Astrocyte of the cerebellum (primary cell): ENCODE measurements around the gene NOL3.
A peak's percentile ranks its signal among the peaks of the same experiment; 100 is the strongest.

Experiments used
- DNase-seq: peaks from one replicate; pipeline ENCODE4 v3.0.0-alpha.2; 2011; ENCODE audit warnings: low read depth
- H3K4me3 ChIP-seq: 2 replicates; pipeline ENCODE4 v1.5.1; 2011; ENCODE audit warnings: mild to moderate bottlenecking, low read depth, low read length, moderate library complexity
- in situ Hi-C: cut with HindIII; loops from 2 replicates; pipeline ENCODE4 v1.10.0; 2017; ENCODE audit warnings: low sequenced_read_pairs
- TF ChIP-seq, protein P1 (sequence below): IDR thresholded peaks from 2 replicates; pipeline ENCODE4 v1.5.1; 2012; ENCODE audit warnings: low read length, low read depth, moderate library complexity, mild to moderate bottlenecking; ENCODE audit errors: missing control alignments

NOL3 gene

DNA sequence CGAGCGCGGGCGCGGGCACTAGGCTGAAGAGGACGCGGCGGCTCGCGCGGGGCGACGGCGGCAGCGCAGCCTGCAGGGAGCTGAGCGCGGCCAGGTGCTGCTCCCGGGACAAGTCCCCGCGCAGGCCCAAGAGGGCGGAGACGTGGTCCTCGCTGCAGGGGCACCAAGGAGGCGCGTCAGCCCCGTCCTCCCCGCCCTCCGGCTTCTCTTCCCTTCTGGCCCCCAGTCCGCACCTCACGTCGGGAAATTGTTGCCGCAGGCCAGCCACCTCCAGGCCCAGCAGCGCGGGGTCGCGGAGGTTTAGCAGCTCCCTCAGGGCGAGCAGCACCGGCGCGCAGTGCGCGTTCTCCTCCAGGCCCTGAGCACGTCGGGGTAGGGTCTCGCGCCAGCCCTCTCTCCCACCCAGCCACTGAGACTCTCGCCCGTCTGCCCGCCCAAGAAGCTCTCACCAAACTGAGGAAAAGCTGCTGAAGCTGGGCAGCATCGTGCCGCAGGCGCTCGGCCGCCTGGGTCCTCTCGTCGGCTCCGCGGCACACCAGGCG is 14.2 kb downstream of the NOL3 start:
- in situ Hi-C loops = no loop called here
- H3K4me3 ChIP-seq = peak overlapping the region; percentile 58
- TF ChIP-seq, protein P1, sequence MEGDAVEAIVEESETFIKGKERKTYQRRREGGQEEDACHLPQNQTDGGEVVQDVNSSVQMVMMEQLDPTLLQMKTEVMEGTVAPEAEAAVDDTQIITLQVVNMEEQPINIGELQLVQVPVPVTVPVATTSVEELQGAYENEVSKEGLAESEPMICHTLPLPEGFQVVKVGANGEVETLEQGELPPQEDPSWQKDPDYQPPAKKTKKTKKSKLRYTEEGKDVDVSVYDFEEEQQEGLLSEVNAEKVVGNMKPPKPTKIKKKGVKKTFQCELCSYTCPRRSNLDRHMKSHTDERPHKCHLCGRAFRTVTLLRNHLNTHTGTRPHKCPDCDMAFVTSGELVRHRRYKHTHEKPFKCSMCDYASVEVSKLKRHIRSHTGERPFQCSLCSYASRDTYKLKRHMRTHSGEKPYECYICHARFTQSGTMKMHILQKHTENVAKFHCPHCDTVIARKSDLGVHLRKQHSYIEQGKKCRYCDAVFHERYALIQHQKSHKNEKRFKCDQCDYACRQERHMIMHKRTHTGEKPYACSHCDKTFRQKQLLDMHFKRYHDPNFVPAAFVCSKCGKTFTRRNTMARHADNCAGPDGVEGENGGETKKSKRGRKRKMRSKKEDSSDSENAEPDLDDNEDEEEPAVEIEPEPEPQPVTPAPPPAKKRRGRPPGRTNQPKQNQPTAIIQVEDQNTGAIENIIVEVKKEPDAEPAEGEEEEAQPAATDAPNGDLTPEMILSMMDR = no peak
- no peak for DNase-seq

DNA sequence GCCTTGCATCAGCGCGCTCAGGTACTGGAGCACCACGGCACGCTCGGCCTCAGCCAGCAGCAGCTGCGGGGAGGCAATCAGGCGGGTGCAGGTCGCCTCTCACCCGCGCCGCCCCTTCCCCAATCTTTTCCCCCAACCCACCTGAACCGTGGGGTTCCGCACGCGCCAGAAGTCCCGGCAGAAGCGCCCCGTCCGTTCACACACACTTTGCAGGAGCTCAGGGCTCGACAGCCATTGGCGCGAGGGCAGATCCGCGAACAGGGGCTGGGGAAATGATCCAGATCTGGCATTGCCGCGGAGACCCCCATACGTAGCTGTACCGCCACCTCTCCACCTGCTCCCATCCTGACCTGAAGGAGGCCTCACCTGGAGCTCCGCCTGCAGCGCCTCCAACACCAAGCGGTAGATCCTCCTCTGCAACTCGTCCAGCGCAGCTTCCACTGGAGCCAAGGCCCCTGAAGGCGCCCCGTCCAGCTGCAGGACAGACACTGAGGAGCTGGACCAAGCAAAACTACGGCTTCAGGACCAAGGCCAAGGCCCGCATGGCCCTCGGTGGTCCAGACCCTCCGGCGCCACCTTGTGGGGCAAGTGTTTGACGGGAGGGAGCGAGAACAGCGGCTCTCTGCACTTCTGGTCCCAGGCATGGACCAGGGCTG is 14.8 kb downstream of the NOL3 start:
- H3K4me3 ChIP-seq = no peak overlapping the region
- peak; percentile 84 for DNase-seq
- TF ChIP-seq, protein P1 = peak; percentile 84
- in situ Hi-C loops = no loop called here

DNA sequence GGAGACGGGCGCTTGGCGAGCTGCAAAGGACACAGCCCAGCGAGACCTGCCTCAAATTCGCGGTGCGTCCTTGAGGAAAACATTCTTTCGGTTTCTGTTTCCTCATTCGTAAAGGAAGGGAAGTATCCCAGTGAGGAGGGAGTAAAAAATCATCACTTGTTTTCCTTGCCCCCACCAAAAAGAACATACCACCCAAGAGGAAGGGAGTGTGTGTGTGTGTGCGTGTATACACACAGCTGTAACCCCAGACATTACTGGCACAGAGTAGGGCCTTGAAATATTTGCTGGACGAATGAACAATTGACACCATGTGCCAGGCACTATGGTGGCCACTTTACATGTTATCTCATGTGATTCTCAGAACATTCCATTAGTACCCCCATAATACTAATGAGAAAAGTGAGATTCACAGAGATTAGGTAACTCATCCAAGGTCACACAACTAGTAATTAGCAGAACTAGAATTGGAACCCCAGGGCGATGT is 15.4 kb downstream of the NOL3 start:
- TF ChIP-seq, protein P1 = no peak
- no peak for DNase-seq
- in situ Hi-C loops = no loop called here
- no peak overlapping the region for H3K4me3 ChIP-seq

DNA sequence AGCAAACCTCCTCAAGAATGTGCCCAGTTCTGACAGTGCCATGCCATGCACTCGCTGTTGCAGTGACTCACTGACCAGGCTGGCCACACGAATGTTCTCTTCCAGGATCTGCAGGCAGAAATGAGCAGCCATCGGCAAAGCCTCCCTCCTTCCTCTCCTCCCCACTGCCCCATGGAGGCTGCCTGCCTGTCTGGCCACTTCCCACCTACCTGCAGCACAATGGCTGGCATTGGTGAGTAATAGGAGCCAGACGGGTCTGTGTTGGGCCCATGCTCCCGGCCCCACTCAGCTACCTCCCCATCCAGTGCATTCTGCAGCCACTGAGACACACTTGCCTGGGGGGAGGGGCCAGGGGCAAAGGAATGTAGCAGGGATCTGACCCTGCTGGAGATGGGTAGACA is 16.2 kb downstream of the NOL3 start:
- no peak for DNase-seq
- in situ Hi-C loops = no loop called here
- TF ChIP-seq, protein P1 = no peak
- no peak overlapping the region for H3K4me3 ChIP-seq

DNA sequence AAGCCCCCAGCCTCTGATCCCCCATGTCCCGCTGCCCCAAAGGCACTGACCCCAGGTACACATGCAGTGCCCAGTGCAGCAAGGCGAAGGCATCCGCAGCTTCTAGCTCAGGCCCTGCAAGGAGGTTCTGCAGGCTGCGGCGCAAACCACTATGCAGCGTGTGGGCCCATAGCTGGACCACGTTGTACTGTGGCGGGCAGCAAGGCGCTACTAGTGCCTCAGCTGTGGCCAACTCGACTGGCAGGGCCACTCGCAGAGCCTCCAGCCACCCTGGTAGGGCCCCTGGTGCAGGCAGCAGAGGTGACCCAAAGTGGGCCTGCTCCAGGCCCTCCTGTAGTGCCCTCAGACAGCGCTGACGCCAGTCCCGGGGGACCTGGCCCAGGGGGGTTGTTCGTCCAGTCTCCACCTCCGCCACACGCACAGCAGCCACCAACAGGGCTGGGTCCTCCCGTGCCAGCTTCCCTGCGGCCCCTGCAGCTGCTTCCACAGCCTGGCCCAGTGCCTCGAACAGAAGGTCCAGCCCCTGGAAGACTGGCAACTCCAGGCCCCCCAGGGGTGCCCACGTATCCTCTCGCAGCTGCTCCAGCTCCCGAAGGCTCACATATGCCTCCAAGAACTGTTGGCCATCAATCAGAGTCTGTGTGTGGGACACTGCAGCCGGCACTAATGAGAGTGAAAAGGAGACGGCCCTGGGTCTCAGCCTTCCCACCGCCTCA is 17.0 kb downstream of the NOL3 start:
- no peak for DNase-seq
- in situ Hi-C loops = no loop called here
- no peak overlapping the region for H3K4me3 ChIP-seq
- TF ChIP-seq, protein P1 = no peak

DNA sequence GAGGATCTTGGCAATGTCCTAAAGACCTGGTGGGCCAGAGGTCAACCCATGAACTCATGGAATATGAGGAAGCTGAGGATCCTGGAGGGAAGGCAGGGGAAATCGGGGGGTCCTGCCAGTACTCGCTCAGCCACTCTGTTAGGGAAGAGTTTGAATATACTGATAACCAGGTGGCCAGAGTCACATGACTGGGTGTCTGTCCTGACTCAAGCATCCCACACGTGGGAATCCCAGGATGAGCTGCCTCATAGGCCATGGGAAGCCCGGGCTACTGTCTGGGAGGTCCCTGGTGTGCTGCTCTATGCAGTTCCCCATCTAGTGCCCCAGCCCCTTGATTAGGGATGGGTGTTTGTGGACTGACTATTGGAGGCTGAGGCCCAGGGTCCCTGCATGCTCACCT is 18.0 kb downstream of the NOL3 start:
- H3K4me3 ChIP-seq = no peak overlapping the region
- DNase-seq = no peak
- in situ Hi-C loops = no loop called here

More for the DNA sequence above, 18.0 kb downstream of the NOL3 start:
- TF ChIP-seq, protein P1 = no peak
